HEK293T (cell line): ENCODE data around the gene MT1A.

Experiments used
- ARNT ChIP-seq: fragments of 450-650 bp; IDR thresholded peaks from 2 replicates; pipeline ENCODE4 v1.6.1; 2017; ENCODE audit warnings: mild to moderate bottlenecking
- ELF4 ChIP-seq: fragments of 450-650 bp; IDR thresholded peaks from 2 replicates; pipeline ENCODE4 v1.6.1; 2017; ENCODE audit warnings: antibody characterized with exemption
- FOXA1 ChIP-seq: fragments of 450-650 bp; IDR thresholded peaks from 2 replicates; pipeline ENCODE4 v1.6.1; 2016; ENCODE audit warnings: mild to moderate bottlenecking
- FOXM1 ChIP-seq: fragments of 450-650 bp; IDR thresholded peaks from 2 replicates; pipeline ENCODE4 v1.6.1; 2017; ENCODE audit warnings: mild to moderate bottlenecking, borderline replicate concordance
- HDGF ChIP-seq: fragments of 450-650 bp; IDR thresholded peaks from 2 replicates; pipeline ENCODE4 v1.6.1; 2017; ENCODE audit warnings: antibody characterized with exemption, borderline replicate concordance
- LEF1 ChIP-seq: fragments of 450-650 bp; IDR thresholded peaks from 2 replicates; pipeline ENCODE4 v1.6.1; 2017; ENCODE audit warnings: mild to moderate bottlenecking, borderline replicate concordance
- NFRKB ChIP-seq: fragments of 450-650 bp; IDR thresholded peaks from 2 replicates; pipeline ENCODE4 v1.6.1; 2016; ENCODE audit warnings: mild to moderate bottlenecking, moderate library complexity
- SP1 ChIP-seq: fragments of 450-650 bp; IDR thresholded peaks from 2 replicates; pipeline ENCODE4 v1.6.1; 2017
- SUZ12 ChIP-seq: fragments of 450-650 bp; IDR thresholded peaks from 2 replicates; pipeline ENCODE4 v1.6.1; 2016; ENCODE audit warnings: mild to moderate bottlenecking

GRCh38 chr16:56684926-56685590 lies 46.6 kb downstream of the MT1A start:
- TF ChIP-seq SP1, result no peak
- TF ChIP-seq SUZ12, result no peak
- no peak for TF ChIP-seq ARNT
- TF ChIP-seq FOXA1, result no peak
- no peak for TF ChIP-seq NFRKB
- no peak for TF ChIP-seq LEF1
- TF ChIP-seq FOXM1, result no peak
- no peak for TF ChIP-seq HDGF
- TF ChIP-seq ELF4, result no peak
